HG03139 (cell line): ENCODE data around the gene WLS.
"Not testable (repeated sequence)": the region's sequence is repeated elsewhere in the genome, so short reads cannot be mapped to it uniquely, and the experiment has no call there.

Source experiments
- ATAC-seq: cut with Tn5 transposase; IDR thresholded peaks from one replicate; pipeline ENCODE4 v1.9.1; 2021; ENCODE audit not compliant: unreplicated experiment

The WLS gene

GRCh38 chr1:68201546-68202238 lies 30.6 kb downstream of the WLS start:
- ATAC-seq: no peak

- ATAC-seq: no peak
These were observed 32.7 kb downstream of the WLS start for GRCh38 chr1:68199603-68200002.

- ATAC-seq: no peak
These were observed 33.6 kb downstream of the WLS start for GRCh38 chr1:68198752-68199151.

- no peak for ATAC-seq
These were observed 34.4 kb downstream of the WLS start for GRCh38 chr1:68197891-68198290.

GRCh38 chr1:68197461-68197860 lies 34.9 kb downstream of the WLS start:
- ATAC-seq: no peak

GRCh38 chr1:68196676-68197075 lies 35.6 kb downstream of the WLS start:
- no peak for ATAC-seq

GRCh38 chr1:68191717-68192116 lies 40.6 kb downstream of the WLS start:
- no peak for ATAC-seq

- ATAC-seq: no peak
These were observed 43.5 kb downstream of the WLS start for GRCh38 chr1:68188644-68189340.

- peak; percentile 56 for ATAC-seq
These were observed 44.2 kb downstream of the WLS start for GRCh38 chr1:68188060-68188538.

- ATAC-seq: no peak
These were observed 46.6 kb downstream of the WLS start for GRCh38 chr1:68185743-68186142.

- no peak for ATAC-seq
These were observed 48.4 kb downstream of the WLS start for GRCh38 chr1:68183895-68184294.

- ATAC-seq: no peak
These were observed 51.2 kb downstream of the WLS start for GRCh38 chr1:68181165-68181556.

GRCh38 chr1:68180441-68181164 lies 51.7 kb downstream of the WLS start:
- no peak for ATAC-seq

GRCh38 chr1:68178821-68179490 lies 53.4 kb downstream of the WLS start:
- peak; percentile 45 for ATAC-seq

- no peak for ATAC-seq
These were observed 56.5 kb downstream of the WLS start for GRCh38 chr1:68175621-68176398.

- ATAC-seq: no peak
These were observed 57.6 kb downstream of the WLS start for GRCh38 chr1:68174738-68175113.

- ATAC-seq: no peak
These were observed 58.2 kb downstream of the WLS start for GRCh38 chr1:68173936-68174737.

GRCh38 chr1:68173283-68173935 lies 58.9 kb downstream of the WLS start:
- ATAC-seq: no peak

- not testable (repeated sequence) for ATAC-seq
These were observed 60.5 kb downstream of the WLS start for GRCh38 chr1:68171795-68172194.
